IPS-18c (cell line): Measurements from ENCODE around the gene ENPP1.
"Not testable (repeated sequence)": the region's sequence is repeated elsewhere in the genome, so short reads cannot be mapped to it uniquely, and the experiment has no call there.

Experiments used
- H3K4me3 ChIP-seq: 2 replicates; pipeline ENCODE4 v1.7.0; 2013; ENCODE audit warnings: low read depth, mild to moderate bottlenecking, low read length, moderate library complexity; ENCODE audit not compliant: insufficient read depth
- H3K9me3 ChIP-seq: one replicate; pipeline ENCODE4 v1.6.1; 2013; ENCODE audit warnings: mild to moderate bottlenecking, low read length, moderate library complexity; ENCODE audit not compliant: control insufficient read depth, insufficient read depth

ENPP1 gene

DNA sequence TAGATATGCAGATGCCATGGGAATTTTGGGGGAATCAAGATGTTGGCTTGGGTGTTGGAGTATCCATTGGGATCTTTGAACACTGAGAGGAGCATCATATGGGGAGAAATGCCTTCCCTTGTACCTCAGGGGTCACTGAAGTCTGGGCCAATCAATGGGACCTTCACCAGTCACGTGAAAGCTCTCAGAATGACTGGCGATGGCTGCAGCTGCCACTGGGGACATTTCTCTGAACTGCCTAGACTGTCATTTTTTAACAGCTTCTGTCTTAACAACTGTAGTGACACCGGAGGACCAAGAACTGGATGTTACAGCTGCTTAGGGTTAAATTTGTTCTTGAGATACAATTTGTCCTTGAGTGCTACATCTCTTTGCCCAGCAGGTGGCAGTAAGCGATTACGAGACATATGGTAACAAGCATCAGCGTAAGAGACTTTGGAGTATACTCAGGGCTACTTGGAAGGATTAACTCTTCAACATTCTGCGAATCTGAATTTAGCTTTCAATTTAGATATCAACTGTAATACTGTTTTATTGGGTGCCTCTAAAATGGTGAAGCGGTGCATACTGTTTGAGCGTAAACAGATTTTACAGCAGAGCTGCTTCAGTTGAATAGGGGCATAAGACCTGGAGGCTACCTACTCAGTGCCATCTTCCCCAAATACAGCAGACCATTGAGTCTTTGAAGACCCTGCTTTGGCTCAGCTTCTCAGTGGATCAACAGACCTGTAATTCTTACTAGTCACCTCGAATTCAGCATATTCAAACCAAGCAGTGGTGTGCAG lies 107.3 kb downstream of the ENPP1 start:
- no peak overlapping the region for H3K4me3 ChIP-seq
- no peaks in the 10 kb centered on the region for H3K9me3 ChIP-seq

DNA sequence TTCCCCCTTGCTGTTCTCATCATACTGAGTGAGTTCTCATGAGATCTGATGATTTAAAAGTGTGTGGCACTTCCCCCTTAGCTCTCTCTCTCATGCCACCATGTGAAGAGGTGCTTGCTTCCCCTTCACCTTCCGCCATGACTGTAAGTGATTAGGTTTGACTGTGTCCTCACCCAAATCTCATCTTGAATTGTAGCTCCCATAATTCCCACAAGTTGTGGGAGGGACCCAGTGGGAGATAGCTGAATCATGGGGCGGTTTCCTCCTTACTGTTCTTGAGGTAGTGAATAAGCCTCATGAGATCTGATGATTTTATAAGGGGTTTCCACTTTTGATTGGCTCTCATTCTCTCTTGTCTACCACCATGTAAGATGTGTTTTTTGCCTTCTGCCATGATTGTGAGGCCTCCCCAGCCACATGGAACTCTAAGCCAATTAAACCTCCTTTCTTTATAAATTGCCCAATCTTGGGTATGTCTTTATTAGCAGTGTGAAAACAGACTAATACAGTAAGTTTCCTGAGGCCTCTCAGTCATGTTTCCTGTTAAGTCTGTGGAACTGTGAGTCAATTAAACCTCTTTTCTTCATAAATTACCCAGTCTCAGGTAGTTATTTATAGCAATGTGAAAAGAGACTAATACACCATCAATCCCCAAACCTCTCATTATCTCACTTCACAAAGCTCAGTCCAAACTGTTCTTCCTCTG lies 108.4 kb downstream of the ENPP1 start:
- not testable (repeated sequence) for H3K9me3 ChIP-seq, H3K4me3 ChIP-seq

DNA sequence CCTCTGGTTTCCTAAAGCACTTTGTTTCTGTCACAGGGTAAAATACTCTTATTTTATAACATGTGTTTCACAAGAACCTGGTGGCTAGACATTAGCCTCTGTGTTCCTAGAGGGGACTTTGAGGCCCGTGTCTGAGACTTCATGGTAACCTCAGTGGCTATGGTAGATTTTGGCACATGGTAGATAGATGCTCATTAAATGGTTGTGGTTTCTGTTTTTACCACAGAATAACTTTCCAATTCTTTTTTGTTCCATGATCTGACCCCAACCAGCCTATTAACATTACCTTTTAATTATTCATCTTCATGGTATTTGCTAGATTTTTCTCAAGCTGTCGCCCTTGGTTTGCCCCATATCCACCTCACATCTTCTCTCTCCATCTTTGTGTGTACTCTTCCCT lies 109.0 kb downstream of the ENPP1 start:
- Histone ChIP-seq H3K4me3 (no peak overlapping the region), H3K9me3 (no peaks in the 10 kb centered on the region)

DNA sequence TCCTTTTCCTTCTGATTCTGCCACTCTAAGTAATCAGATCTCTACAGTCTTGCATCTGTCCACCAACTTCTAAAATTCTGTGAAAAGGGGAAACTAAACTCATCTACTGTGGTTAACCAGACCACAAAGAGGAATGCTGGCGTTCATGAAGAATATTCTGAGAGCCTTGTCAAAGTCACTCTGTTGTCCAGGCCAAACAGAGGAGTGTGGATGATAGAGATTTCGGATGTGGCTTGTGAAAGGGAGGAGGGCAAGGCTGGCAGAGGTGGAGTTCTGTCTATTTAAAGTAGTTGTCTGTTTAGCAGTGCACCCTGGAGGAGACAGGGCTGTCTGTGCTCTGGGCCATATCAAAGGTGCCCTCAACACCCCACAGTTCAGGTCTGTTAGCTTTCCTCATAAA lies 109.5 kb downstream of the ENPP1 start:
- H3K4me3 ChIP-seq = no peak overlapping the region
- H3K9me3 ChIP-seq = no peaks in the 10 kb centered on the region

DNA sequence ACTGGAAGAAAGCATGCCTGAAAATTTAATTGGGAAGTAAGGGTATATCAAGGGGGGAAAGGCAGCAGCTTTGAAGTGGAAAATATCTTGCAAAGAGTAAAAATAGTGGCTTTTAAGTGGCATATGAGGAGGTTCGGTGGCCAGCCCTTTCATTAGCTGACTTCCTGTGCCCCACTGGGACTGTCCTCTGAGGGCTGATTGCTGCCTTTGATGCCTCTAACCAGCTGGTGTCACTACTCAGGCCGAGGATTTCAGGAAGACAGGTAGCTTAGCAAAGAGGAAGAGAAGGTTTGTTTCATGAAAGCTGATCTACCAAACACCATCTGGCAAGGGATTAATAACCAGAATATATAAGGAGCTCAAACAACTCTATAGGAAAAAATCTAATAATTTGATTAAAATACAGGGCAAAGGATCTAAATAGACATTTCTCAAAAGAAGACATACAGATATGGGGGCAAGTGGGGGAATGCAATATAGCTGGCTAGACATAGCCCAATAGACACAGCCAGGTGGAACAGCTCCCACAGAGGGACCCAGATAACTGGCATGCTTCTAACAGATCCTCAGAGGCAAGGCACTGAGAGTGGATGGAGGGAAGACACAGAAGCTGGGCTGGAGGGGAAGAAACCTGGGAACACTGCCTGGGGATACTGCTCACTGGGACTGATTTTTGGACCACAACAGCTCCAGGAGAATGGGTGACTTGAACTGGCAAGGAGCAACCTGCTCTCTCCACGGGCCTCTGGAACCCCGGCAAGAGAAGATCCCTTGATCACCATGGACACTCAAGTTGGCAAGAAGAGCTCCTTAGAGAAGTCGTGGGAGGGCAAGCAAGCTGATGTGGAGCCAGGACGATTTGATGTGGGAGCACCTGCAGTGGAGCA lies 110.2 kb downstream of the ENPP1 start:
- H3K4me3 ChIP-seq = no peak overlapping the region
- no peaks in the 10 kb centered on the region for H3K9me3 ChIP-seq

DNA sequence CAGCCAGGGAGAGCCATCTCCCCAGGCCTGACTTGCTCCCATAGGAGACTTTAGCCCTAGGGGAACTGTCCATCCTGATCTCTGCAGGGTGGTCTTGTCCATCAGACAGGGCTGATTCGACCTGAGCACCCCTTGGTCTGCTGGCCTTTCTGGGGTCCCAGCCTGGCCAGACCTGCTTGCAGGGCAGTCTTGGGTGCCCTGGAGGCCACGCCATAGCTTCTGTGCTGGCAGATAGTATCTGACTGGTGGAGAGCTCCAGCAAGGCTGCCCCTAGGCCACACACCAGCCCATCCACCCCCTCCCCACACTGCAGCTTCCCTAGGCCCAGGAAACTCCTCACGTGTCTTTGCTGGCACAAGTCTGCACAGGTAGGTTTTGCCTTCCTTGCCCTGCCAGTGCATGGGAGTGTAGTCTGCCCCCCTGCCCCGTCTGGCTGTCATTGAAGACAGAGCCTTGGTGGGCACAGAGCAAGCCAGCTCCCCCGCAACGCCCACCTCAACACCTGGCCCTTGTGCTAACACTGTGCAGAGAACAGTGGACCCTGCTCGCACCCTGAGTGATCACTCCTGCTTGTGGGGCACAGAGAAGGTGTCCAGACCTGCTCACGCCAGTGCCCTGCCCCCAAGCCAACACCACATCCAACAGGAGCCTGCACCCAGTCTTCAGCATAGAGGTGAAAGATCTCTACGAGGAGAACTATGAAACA lies 111.0 kb downstream of the ENPP1 start:
- Histone ChIP-seq H3K9me3 (no peaks in the 10 kb centered on the region), H3K4me3 (no peak overlapping the region)

DNA sequence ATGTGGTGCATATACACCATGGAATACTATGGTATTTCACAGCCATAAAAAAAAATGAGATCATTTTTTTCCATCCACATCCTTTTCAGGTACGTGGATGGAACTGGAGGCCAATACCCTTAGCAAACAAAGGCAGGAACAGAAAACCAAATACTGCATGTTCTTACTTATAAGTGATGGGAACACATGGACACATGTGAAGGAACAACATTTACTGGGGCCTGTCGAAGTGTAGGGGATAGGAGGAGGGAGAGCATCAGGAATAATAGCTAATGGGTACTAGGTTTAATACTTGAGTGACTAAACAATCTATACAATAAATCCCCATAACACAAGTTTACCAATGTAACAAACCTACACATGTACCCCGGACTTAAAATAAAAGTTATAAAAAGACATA lies 112.8 kb downstream of the ENPP1 start:
- H3K9me3 ChIP-seq = no peaks in the 10 kb centered on the region

DNA sequence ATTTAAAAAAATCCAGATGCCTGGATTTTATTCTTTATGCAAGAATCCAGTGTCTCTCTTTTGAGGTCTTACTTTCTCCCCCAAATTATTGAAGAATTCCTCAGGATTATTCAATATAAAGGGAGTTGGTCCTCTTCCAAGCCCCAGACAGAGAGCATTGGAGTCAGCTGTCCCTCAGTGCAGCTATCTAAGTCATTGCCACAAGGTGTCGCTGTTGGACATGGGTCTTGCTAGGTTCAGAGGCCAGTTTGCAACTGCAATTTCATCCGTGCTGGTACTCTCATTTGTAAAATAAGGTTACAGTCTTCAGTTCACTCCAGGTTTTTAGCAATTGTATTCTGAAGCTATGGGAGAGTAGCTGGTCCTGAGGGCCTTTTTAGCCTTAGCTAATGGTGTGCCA lies 115.5 kb downstream of the ENPP1 start:
- no peak overlapping the region for H3K4me3 ChIP-seq
- H3K9me3 ChIP-seq = no peaks in the 10 kb centered on the region

More for the DNA sequence above, 112.8 kb downstream of the ENPP1 start:
- no peak overlapping the region for H3K4me3 ChIP-seq

DNA sequence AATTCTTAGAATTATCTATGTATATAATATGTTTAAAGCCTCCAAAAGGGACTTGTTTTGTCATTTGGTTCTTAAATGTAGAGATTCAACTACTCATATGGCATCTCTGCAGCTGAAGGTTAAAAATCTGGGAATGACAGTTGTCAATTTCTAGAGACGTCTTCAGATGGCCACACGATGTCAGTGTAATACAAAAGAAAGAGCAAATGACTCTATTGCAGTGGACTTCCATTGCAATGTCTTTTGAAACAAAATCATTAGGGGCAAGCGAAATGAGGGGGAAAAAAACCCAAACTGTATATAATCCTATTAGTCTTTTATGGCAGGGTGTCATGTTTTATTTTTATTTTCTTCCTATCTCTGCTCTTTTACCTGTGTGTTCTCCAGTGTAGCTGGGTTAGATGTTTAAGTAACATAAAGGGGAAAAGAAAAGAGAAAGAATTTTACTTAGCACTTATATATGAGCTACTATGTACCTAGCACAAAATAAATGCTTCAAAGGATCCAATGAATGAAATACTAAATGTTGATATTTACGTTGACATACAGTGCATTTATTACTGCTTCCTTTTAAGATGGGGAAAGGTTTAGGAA lies 117.2 kb downstream of the ENPP1 start:
- Histone ChIP-seq H3K9me3 (no peaks in the 10 kb centered on the region), H3K4me3 (no peak overlapping the region)

DNA sequence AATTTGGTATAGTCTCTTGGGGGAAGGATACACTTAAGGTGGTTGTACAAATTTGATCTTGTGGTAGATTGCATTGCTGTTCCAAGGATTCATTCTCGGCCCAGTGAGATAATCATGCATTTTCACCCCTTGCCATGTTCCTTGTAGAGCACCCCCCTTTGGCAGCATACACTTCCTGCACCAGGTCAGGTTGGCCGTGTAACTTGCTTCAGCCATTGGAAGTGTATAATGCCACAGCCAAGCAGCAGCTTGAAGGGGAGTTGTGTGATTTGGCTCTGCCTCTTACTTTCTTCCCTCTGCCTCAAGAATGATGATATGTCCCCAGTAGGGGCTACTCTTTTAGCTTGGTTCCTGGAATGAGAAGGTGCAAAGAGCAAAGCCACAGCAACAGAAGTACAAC lies 121.4 kb downstream of the ENPP1 start:
- Histone ChIP-seq H3K9me3 (no peaks in the 10 kb centered on the region), H3K4me3 (no peak overlapping the region)

DNA sequence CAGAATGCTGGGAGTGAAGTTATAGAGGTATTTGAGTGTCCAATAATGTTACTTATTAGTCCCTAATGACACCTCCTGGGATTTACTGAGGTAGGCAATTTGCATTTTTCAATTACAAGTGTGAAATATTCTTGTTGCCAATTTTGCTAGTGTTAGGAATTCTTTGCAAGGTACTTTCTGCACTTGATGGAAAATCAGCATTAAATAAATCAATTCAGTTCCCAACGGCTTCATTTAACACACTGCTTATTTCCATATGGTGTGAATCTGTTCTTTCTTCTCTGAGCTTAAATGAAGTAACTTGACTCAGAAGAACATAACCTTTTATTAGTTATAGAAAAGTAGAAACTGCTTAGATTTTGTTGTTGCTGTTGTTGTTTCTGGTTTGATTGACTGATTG lies 122.2 kb downstream of the ENPP1 start:
- no peak overlapping the region for H3K4me3 ChIP-seq
- H3K9me3 ChIP-seq = no peaks in the 10 kb centered on the region

DNA sequence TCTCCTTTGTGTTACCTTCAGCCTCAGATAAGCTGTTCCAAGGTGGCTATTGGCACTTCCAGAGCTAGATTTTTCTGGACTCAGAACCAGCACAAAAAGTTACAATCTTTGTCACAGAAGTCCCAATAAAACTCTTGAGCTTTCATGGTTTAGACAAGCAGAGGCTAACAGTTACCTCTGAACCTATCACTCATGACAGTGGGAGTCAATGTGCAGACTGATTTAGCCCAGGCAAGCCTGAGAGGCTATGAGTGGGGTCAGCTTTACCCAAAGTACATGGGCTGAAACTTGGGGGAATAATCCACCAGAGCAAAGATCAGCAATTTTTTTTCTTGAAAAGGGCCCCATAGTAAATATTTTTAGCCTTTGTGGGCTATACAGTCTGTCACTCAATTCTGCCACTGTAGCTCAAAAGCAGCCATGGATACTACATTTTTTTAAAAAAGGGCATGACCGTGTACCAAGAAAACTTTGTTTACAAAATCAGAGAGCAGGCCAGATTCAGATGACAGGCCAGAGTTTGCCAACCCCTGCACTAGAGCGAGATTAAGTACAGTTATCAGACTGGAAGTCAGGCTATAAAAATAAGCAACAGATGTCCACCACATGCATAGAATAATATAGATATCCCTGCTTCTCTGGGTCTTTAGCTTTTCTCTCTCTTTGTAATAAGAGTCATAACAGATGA lies 123.4 kb downstream of the ENPP1 start:
- H3K9me3 ChIP-seq = no peaks in the 10 kb centered on the region
- no peak overlapping the region for H3K4me3 ChIP-seq

DNA sequence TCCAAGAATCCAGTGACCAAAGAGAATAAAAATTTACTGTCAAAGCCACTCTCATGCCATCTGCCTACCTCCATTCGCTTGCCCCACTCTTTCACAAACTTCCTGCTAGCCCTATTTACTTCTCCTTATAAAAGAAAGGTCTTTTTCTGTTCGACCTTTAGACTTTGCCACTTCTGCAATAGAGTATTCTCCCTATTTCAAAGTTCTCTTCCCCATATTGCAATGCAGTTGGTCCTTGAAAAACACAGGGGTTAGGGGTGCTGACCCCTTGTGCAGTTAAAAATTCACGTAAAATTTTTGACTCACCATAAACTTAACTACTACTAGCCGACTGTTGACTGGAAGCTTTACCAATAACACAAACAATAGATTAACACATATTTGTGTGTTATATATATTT lies 128.3 kb downstream of the ENPP1 start:
- Histone ChIP-seq H3K4me3 (no peak overlapping the region), H3K9me3 (no peaks in the 10 kb centered on the region)

DNA sequence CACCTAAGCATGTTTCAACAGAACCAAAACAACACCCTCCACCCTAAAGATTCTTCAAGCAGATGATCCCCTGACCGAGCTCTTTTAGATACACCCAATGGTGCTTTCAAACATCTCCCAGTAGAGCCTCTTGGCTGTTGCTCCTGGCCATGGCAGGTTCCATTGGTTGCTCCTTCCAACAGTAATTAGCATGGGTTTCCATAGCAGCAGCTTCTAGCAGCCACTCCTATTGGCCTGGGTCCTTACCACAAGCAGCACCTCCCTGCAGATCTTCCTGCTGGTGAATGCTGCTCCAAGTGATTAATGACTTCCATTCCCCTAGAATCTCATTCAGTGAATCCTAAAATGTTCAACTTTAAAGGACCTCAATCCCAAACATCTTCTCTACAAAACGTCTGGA lies 129.4 kb downstream of the ENPP1 start:
- Histone ChIP-seq H3K9me3 (no peaks in the 10 kb centered on the region), H3K4me3 (no peak overlapping the region)

DNA sequence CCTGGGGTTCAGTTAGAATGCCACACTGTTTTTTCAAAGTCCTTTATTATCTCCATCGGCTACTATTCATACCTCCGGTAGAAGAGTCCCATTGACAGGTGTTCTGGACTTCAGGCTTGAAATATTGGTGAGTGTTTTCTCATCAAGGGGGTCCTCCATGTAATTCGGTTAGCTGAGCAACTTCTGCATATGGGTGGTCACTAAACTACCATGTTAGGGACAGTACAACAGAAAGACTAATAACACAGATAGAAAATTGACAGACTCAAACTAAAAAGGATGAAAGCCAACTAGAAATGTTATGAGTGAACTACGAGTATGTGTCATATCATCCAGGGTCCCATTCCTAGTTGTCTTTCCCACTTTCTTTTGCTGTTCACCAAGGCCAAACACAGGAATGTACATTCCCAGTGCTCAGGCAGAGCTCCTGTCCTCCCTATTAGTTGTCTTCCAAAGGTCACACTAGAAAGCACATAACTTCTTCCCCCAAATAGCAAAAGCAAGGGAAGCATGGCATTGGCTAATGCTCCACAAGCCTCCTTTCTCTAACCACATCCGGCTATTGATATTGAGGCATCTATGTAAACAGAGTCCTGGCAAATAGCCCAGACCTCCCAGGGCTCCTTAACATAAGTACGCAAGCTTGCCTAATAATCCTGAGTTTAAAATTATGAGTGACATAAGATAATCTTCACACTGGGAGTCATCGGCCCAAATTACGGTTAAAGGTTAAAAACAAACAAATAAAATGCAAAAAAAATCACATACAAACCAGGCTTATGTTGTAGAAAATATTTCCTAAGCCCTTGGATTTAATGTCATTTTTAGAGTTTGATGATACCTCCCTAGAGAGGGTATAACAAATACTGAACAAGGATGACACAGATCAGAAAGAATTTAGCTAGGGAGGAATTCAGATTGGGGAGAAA lies 130.1 kb downstream of the ENPP1 start:
- H3K9me3 ChIP-seq = no peaks in the 10 kb centered on the region
- H3K4me3 ChIP-seq = no peak overlapping the region
